Activated CD4-positive, alpha-beta T cell treated with anti-CD3 and anti-CD28 coated beads, Interleukin-2, amount 50 U/mL, for 4 hours (primary cell): ENCODE measurements around the gene MS4A6E.

Source experiments
- DNase-seq, 2 experiments: peaks; one replicate each; pipeline ENCODE4 v3.0.0-alpha.2; 2020

Gene MS4A6E

GRCh38 chr11:60376601-60377000, 49.5 kb downstream of the MS4A6E start:
- DNase-seq, result no peak

DNA sequence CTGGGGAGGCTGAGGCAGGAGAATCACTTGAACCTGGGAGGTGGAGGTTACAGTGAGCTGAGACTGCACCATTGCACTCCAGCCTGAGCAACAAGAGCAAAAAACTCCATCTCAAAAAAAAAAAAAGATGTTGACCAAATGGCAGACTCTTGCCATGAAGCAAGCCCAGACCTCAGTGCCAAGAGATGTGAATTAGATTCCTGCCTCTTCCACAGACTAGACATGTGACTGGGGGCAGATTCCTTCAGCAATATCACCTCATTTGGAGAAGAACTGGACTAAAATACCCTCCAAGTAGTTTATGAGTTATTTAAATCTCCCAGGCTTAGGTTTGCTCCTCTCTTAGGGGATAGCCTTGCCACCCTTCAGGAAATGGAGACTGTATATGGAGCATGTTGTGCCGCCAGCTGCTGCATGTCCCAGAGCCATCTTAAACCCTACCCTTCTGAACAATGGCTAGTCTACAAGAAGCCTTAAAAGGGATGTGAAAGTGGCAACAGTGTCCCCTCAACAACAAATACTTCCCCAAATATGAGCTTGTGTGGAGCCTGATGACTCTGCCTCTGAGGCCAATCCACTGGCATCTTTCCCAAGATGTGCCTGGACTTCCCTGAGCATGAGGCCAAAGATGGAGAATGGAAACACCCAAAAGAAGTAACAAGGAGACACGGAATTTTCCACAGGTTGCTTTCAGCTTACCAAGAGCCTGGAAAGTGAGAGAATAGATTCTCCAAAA, 50.5 kb downstream of the MS4A6E start:
- DNase-seq, result no peak

- DNase-seq, result no peak
These were observed 51.3 kb downstream of the MS4A6E start, which contains the start of gene MS4A7 for GRCh38 chr11:60378354-60378753. MS4A7 (plus strand) TSS chr11:60378532; CDS start chr11:60383142, 4,610 bp downstream.

DNA sequence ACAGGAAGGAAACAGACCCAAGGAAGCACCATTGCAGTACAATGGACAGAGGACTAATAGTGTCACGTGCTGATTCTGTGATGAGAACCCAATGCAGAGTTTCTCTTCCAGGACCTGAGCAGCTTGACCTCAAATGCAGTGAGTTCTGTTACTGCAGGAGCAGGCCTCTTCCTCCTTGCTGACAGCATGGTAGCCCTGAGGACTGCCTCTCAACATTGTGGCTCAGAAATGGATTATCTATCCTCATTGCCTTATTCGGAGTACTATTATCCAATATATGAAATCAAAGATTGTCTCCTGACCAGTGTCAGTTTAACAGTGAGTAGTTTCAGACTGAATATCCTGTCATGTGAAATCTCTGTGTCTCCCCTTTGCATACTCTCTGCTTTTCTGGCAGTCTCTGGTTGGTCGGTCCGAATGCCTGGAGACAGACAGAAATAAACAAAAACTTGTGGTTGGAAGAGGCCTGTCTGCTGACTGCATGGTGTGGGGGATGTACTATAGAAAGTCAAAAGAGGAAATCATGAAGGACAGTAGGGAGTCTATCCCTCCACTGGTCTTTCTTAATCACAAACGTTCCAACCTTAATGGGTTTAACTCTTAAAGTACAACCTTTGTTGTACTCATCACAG, 62.3 kb downstream of the MS4A6E start:
- no peak for DNase-seq

GRCh38 chr11:60390419-60390818, 63.4 kb downstream of the MS4A6E start:
- DNase-seq, result no peak
